Natural killer cell (primary cell): Measurements from ENCODE around the gene LLGL2. TPM values are rescaled to one million over a fixed set of nuclear protein-coding genes. Genes with fewer than 3 reads are reported as not detected.

Source experiments
- ATAC-seq, 3 donors: fragments of 150-1000 bp in 2 of 3; fragments of 200-7000 bp in 1 of 3; cut with Tn5 transposase; 1 replicate in 1 of 3; 2 replicates in 2 of 3; pipeline ENCODE4 v1.10.0; 2021; ENCODE audit warnings: mild to moderate bottlenecking in 2 of 3, moderate library complexity in 2 of 3
- DNase-seq, 2 donors: peaks; one replicate each; pipeline versions ENCODE4 v3.0.0 to v3.0.0-alpha.2; 2013 to 2021; ENCODE audit warnings: mixed read lengths in 1 of 2
- H3K27ac ChIP-seq: one replicate; pipeline ENCODE4 v1.5.1; 2013; ENCODE audit warnings: mild to moderate bottlenecking, low read length
- H3K27me3 ChIP-seq: one replicate; pipeline ENCODE4 v1.6.1; 2013; ENCODE audit warnings: low read length; ENCODE audit not compliant: control insufficient read depth, insufficient read depth
- H3K36me3 ChIP-seq: one replicate; pipeline ENCODE4 v1.6.1; 2013; ENCODE audit warnings: low read length; ENCODE audit not compliant: control insufficient read depth, insufficient read depth
- H3K4me1 ChIP-seq: one replicate; pipeline ENCODE4 v1.6.1; 2013; ENCODE audit warnings: low read length; ENCODE audit not compliant: control insufficient read depth, insufficient read depth
- H3K4me3 ChIP-seq: one replicate; pipeline ENCODE4 v1.5.1; 2013; ENCODE audit warnings: low read length
- H3K9me3 ChIP-seq: one replicate; pipeline ENCODE4 v1.6.1; 2013; ENCODE audit warnings: low read length; ENCODE audit not compliant: control insufficient read depth, insufficient read depth
- H3K27ac Mint-ChIP-seq, 2 donors: one replicate each; pipeline ENCODE4 v1.8.0; 2022; ENCODE audit warnings: mild to moderate bottlenecking in 2 of 2, mixed read lengths in 2 of 2, moderate library complexity in 1 of 2
- H3K27me3 Mint-ChIP-seq, 2 donors: one replicate each; pipeline ENCODE4 v1.8.0; 2022; ENCODE audit warnings: low read depth in 2 of 2, mixed read lengths in 2 of 2
- H3K36me3 Mint-ChIP-seq: one replicate; pipeline ENCODE4 v1.8.0; 2022; ENCODE audit warnings: mixed read lengths
- H3K4me1 Mint-ChIP-seq, 2 donors: one replicate each; pipeline ENCODE4 v1.8.0; 2022; ENCODE audit warnings: mixed read lengths in 2 of 2
- H3K4me3 Mint-ChIP-seq: one replicate; pipeline ENCODE4 v1.8.0; 2022; ENCODE audit warnings: mild to moderate bottlenecking, moderate library complexity, mixed read lengths
- H3K9me3 Mint-ChIP-seq, 2 donors: one replicate each; pipeline ENCODE4 v1.8.0; 2022; ENCODE audit warnings: mixed read lengths in 2 of 2
- CTCF ChIP-seq: fragments of 200-600 bp; IDR thresholded peaks from one replicate; pipeline ENCODE4 v1.8.0; 2022; ENCODE audit warnings: antibody characterized with exemption
- WGBS: methylation state at CpG from one replicate; pipeline ENCODE4 v1.1.7; 2013; ENCODE audit warnings: missing lambda C conversion rate; ENCODE audit not compliant: insufficient coverage; 5-methylcytosine and 5-hydroxymethylcytosine counted together
- intact Hi-C: fragments of 100-400 bp; cut with micrococcal nuclease; formaldehyde crosslinking; loops from one replicate; pipeline ENCODE4 v1.14.2; 2022
- total RNA-seq, 4 donors: library from RNA; stranded (reverse); fragments of 120-200 nt in 1 of 4; gene quantifications; one replicate each; pipeline versions ENCODE4 v1.2.3 to v1.2.4, GENCODE V29; 2013 to 2022

LLGL2 gene
- total RNA-seq, 3 donors from 2014 or later (not counting 1 experiment from before 2014, with no cell fraction given) = 229 to 302 (median 244) TPM

DNA sequence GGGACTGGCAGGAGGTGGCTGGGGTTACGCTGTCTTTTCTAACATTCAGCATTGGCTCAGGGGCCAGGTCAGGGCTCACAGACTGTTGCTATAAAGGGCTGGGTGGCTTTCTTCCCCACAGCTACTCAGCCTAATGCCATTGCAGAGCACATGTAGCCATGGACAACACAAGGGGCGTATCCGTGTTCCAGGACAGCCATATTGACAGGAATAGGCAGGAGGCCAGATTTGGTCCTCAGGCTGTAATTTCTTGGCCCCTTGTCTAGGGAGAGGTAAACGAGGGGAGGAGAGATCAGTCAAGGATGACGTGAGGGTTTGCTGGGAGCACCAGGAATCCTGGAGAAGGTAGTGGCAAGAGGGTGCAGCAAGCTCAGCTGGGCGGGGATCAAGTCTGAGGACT is 40.9 kb downstream of the LLGL2 start:
- Histone ChIP-seq H3K4me3 (no peak overlapping the region), H3K36me3 (peaks cover 57% of the 10 kb centered on the region), H3K27me3 (no peaks in the 10 kb centered on the region), H3K27ac (no peak overlapping the region), H3K4me1 (peaks cover 20% of the 10 kb centered on the region), H3K9me3 (no peaks in the 10 kb centered on the region)
- H3K9me3 Mint-ChIP-seq = no peaks in the 10 kb centered on the region
- intact Hi-C loops = no loop called here
- peak overlapping the region in 1 of 2 donors; percentile 29 for H3K27ac Mint-ChIP-seq
- ATAC-seq (no peak), DNase-seq (no peak)
- H3K27me3 Mint-ChIP-seq = no peaks in the 10 kb centered on the region
- no peak overlapping the region for H3K4me3 Mint-ChIP-seq
- TF ChIP-seq CTCF = no peak
- H3K4me1 Mint-ChIP-seq = peaks cover 0 to 6% of the 10 kb centered on the region in 2 donors
- 91% methylated on average over 6 of the region's 6 CpGs for WGBS
- no peaks in the 10 kb centered on the region for H3K36me3 Mint-ChIP-seq

DNA sequence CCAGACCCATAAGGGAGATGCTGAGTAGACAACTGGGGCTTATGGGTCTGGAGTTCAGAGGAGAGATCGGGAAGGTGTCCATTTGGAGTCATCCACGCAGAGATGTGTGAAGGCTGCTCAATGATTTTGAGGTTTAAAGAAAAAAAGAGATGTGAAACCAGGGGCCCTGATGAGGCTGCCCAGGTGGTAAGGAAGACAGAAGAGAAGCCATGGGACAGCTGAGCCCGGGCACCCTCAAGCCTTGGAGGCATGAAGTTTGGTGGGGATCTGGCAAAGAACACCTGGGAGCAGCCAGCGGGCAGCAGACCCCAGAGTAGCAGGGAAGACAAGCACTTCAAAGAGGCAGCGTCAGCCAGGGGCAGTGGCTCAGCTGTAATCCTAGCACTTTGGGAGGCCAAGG is 41.3 kb downstream of the LLGL2 start:
- no peaks in the 10 kb centered on the region for H3K27me3 ChIP-seq
- H3K9me3 ChIP-seq = no peaks in the 10 kb centered on the region
- H3K4me1 Mint-ChIP-seq = peaks cover 0 to 6% of the 10 kb centered on the region in 2 donors
- no peak for TF ChIP-seq CTCF
- no peak overlapping the region for H3K4me3 Mint-ChIP-seq
- H3K4me1 ChIP-seq = peaks cover 23% of the 10 kb centered on the region
- no peak overlapping the region for H3K4me3 ChIP-seq
- WGBS = 67% methylated on average over 5 of the region's 5 CpGs
- no peak overlapping the region for H3K27ac Mint-ChIP-seq
- DNase-seq (no peak), ATAC-seq (no peak)
- H3K9me3 Mint-ChIP-seq = no peaks in the 10 kb centered on the region
- no peaks in the 10 kb centered on the region for H3K36me3 Mint-ChIP-seq
- H3K36me3 ChIP-seq = peaks cover 61% of the 10 kb centered on the region
- intact Hi-C loops = no loop called here
- no peak overlapping the region for H3K27ac ChIP-seq
- H3K27me3 Mint-ChIP-seq = no peaks in the 10 kb centered on the region

GRCh38 chr17:75568412-75569255 is 43.1 kb downstream of the LLGL2 start:
- Histone ChIP-seq H3K9me3 (no peaks in the 10 kb centered on the region), H3K27ac (no peak overlapping the region), H3K4me1 (peaks cover 23% of the 10 kb centered on the region), H3K4me3 (no peak overlapping the region), H3K27me3 (no peaks in the 10 kb centered on the region), H3K36me3 (peaks cover 62% of the 10 kb centered on the region)
- intact Hi-C loops = no loop called here
- 96% methylated on average over 31 of the region's 31 CpGs for WGBS
- Mint-ChIP-seq H3K9me3 (no peaks in the 10 kb centered on the region), H3K4me1 (peaks cover 0 to 6% of the 10 kb centered on the region in 2 donors), H3K27ac (no peak overlapping the region), H3K27me3 (no peaks in the 10 kb centered on the region), H3K4me3 (no peak overlapping the region), H3K36me3 (no peaks in the 10 kb centered on the region)
- DNase-seq = no peak
- TF ChIP-seq CTCF = no peak
- no peak for ATAC-seq
